Measurements from ENCODE around the gene PGAP3.

Gene PGAP3

DNA sequence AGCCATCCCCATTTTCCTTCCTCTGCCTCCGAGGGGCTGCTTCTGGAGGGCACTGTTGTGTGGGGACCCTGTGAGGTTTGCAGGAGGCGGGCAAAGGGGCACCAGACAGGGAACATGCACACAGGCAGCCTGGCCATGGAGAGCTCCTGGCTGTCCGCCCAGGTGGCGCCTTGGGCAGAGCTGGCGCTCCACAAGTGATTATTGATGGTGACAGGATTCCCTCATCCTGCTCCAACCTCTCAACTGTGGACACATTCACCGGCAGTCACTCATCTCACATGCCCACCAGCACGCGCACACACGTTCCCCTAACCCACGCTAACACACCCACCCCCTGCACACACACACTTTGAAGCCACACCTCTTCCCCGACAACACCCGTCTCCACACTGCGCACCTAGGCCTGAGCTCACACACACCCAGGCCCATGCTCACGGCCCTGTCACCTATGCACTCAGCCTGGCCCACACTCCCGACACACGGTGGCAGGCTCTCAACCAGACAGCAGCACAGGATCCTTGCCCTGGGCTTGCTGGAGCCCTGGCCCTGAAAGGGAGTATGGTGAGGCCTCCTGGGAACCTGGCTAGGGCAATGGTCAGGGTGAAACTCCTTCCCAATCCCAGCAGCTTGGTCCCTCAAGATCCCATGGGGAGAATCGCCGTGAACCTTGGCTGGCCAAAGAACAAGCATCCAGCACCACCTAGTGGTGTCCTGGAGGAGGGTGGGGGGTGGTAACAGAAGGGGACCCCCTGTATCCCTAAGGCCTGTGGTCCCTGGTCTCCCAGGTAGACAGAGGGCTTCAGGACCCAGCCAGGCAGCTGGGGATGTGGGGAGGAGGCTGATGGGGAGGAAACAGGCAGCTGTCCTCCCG is 16.0 kb downstream of the PGAP3 start:
- DNase-seq (ENCODE audit: low spot score), result no peak

GRCh38 chr17:39670746-39671145 is 17.1 kb downstream of the PGAP3 start:
- no peak for DNase-seq (ENCODE audit: low spot score)

DNA sequence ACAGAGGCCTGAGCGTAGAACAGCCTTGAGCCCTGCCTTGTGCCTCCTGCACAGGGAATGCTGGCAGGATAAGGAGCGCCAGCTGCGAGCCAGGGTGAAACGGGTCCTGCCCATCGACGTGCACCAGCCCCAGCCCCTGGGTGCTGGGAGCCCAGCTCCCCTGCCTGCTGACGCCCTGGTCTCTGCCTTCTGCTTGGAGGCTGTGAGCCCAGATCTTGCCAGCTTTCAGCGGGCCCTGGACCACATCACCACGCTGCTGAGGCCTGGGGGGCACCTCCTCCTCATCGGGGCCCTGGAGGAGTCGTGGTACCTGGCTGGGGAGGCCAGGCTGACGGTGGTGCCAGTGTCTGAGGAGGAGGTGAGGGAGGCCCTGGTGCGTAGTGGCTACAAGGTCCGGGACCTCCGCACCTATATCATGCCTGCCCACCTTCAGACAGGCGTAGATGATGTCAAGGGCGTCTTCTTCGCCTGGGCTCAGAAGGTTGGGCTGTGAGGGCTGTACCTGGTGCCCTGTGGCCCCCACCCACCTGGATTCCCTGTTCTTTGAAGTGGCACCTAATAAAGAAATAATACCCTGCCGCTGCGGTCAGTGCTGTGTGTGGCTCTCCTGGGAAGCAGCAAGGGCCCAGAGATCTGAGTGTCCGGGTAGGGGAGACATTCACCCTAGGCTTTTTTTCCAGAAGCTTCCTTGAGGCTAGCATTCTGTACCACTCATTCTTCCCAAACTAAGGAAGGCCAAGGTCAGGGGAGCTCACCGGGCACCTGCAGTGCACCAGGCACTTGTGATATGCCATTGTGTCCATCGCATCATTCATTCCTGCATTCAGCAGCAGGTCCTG is 17.7 kb downstream of the PGAP3 start:
- DNase-seq (ENCODE audit: low spot score), result no peak

GRCh38 chr17:39667945-39668924 is 19.6 kb downstream of the PGAP3 start, which contains the start of gene PNMT:
Gene PNMT, plus strand, starts transcription at chr17:39668453. Its CDS starts 23 bp downstream, at chr17:39668476.
- peak; percentile 33 for DNase-seq (ENCODE audit: low spot score)

DNA sequence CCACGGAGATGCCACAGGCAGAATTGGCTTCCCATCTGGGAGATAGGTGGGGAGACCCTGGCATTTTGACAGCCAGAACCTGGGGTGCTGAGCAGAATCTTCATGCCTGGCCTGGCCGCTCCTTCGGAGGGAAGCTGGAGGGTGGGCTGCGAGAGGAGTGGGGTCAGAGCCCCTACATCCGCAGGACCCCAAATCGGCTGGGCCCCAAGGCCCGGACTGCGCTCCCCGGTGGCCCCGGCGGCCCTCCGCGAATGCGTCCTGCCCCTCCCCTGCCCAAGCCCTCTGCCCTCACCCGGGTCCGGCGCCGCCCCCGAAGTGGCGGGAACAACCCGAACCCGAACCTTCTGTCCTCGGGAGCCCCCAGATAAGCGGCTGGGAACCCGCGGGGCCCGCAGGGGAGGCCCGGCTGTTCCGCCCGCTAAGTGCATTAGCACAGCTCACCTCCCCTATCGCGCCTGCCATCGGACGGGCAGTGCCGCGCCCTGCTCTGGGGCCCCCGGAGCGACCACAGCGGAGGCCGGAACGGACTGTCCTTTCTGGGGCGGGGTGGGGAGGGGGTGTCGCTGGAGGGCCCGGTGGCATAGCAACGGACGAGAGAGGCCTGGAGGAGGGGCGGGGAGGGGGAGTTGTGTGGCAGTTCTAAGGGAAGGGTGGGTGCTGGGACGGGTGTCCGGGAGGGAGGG is 20.5 kb downstream of the PGAP3 start:
- DNase-seq (ENCODE audit: low spot score), result no peak

GRCh38 chr17:39666601-39667261 is 21.1 kb downstream of the PGAP3 start:
- no peak for DNase-seq (ENCODE audit: low spot score)

DNA sequence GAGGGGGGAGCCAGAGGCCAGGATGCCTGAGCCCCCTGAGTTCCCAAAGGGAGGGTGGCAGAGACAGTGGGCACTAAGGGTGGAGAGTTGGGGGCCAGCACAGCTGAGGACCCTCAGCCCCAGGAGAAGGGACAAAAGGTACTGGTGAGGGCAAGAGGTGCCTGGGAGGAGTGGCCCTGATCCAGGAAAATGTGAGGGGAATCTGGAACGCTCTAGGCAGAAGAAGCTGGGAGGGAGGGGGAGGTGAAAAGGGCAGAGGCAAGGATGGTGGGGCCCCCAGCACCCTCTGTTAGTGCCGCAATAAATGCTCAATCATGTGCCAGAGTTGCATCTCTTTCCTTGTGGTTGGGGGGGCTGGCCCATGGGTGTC is 21.6 kb downstream of the PGAP3 start:
- no peak for DNase-seq (ENCODE audit: low spot score)

- DNase-seq (ENCODE audit: low spot score), result no peak
Measured at GRCh38 chr17:39665642-39666224, 22.1 kb downstream of the PGAP3 start.

DNA sequence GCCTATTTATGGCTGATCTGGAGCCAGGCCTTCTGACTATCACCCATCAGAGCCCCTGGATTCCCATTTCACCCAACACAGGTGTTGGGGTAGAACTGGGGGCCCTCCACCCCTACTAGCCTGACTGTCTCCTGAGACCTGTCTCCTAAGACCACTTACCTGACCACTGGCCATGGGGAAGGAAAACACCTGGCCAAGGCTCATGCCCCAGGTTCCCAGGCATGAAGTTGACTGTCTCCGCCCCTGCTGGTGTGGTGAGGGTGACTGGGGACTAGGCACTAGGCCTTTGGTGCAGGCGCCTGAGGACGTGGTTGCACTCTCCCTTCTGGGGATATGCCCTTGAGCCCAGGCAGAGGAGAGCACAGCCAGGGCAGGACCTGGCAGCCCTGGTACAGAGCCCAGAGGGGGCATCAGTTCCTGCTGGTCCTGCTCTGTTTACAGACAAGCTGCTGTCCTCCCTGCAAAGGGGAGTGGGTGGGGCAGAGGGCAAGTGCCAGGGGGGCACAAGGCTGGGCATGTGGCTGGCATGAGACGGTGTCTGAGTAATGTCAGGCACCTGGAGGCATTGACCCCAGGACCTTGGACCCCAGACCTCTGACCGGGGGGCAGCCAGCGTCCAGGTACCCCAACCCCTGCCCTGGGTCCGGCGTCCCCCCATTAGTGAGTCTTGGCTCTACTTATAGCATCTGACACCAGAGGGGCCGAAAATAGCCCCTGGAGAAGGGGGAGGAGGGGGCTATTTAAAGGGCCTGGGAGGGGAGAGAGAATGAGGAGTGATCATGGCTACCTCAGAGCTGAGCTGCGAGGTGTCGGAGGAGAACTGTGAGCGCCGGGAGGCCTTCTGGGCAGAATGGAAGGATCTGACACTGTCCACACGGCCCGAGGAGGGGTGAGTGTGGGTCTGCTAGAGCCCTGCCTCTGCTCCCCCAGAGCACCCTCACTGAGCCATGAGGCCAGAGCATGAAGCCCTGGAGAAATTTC is 23.0 kb downstream of the PGAP3 start, which contains the start of gene TCAP:
TCAP (plus strand) TSS at position 769 of the 981 bp plus-strand sequence; CDS start at position 780, 11 bp downstream.
- DNase-seq (ENCODE audit: low spot score), result no peak

DNA sequence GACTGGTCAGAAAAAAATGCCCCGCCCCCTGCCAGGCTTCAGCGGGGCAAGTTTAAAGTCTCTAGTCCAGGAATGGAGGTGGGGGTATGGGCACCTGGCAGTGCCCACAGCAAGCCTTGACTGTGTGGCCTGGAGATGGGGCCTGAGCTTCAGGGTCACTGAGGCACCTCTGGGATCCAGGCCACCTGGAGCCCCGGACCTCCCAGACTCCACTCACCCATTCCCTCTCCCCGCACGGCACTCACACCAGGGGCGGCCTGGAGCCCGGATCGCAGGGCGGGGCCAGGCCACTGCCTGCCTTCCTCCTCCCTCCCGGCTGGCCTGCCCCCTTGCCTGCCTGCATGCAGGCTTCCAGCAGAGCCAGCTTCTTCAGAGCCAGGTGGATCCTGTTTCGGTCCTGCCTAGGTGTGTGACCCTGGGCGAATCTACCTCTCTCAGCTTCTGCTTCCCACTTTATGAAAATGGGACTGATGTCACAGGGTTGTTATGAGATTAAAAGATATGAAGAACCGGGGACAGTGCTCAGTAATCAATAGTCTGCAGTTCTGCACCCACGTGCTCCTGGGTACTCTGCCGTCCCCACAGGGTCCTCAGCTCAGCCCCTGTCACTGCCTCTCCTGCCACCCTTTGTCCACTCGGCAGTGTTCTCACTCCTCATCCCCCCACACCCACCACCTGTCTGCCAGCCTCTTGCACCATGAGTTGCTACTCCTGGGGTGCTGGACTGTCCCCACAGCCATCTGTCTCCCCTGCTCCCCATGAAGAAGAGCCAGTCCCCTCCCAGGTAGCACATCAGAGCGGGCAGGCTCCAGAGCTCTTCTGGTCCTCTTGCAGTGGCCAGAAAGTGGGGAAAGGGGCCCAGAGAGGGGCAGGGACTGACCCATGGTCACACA is 23.9 kb downstream of the PGAP3 start:
- DNase-seq (ENCODE audit: low spot score), result no peak

GRCh38 chr17:39663340-39663687 is 24.5 kb downstream of the PGAP3 start:
- DNase-seq (ENCODE audit: low spot score), result no peak

DNA sequence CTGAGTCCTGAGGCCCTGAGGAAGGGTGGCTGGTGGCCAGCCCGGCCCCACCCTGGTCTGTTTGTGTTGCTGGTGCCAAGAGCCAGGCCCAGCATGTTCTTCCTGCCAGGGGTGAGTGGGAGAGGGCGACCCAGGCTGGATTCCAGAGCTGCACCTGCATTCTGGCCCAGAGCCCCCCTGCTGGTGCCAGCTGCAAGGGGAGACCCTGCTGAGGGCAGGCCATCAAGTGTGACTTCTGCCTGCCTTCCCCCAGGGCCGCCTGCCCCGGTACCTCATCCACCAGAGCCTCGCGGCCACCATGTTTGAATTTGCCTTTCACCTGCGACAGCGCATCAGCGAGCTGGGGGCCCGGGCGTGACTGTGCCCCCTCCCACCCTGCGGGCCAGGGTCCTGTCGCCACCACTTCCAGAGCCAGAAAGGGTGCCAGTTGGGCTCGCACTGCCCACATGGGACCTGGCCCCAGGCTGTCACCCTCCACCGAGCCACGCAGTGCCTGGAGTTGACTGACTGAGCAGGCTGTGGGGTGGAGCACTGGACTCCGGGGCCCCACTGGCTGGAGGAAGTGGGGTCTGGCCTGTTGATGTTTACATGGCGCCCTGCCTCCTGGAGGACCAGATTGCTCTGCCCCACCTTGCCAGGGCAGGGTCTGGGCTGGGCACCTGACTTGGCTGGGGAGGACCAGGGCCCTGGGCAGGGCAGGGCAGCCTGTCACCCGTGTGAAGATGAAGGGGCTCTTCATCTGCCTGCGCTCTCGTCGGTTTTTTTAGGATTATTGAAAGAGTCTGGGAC is 25.1 kb downstream of the PGAP3 start:
- DNase-seq (ENCODE audit: low spot score), result no peak

GRCh38 chr17:39661744-39662541 is 25.9 kb downstream of the PGAP3 start:
- no peak for DNase-seq (ENCODE audit: low spot score)

DNA sequence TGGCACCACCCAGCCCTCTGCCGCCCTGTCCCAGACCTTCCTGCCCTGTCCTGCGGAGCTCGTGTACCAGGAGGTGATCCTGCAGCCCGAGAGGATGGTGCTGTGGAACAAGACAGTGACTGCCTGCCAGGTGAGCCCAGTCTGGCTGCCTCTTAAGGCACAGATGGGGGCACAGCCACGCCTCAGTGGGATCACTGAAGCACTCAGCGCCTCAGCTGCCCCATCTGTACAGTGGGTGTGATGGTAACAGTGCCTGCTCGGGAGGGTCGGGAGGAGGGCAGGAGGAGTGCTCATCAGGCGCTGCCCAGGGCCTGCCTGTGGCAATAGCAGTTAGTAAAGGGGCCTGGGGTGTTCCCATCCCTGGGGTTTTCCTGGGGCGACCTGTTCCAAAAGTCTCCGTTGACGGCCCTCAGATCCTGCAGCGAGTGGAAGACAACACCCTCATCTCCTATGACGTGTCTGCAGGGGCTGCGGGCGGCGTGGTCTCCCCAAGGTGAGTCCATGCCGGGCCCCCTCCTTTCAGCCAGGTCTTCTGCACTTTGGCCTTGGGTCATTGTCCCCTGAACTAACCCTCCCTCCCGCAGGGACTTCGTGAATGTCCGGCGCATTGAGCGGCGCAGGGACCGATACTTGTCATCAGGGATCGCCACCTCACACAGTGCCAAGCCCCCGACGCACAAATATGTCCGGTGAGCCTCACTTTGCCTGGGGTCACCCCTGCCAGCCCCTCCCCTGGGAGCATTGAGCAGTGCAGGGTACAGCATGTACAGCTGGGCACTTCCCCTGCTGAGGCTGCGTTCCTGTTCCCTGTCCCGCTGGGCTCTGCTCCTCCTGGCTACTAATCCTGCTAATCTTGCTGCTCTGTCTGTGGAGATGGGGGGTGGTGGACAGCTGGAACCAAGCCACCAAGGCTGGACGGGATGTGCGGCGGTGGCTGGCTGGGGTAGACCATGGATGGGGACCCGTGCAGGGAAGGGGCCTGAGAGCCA is 27.2 kb downstream of the PGAP3 start:
- DNase-seq (ENCODE audit: low spot score), result no peak

GRCh38 chr17:39660011-39660360 is 27.9 kb downstream of the PGAP3 start:
- DNase-seq (ENCODE audit: low spot score), result no peak

All from kidney capillary endothelial cell (primary cell).